GM19351 (cell line): ENCODE data around the gene FCHSD2.

Experiments
- ATAC-seq: cut with Tn5 transposase; IDR thresholded peaks from one replicate; pipeline ENCODE4 v1.9.1; 2021; ENCODE audit warnings: mild to moderate bottlenecking, moderate library complexity; ENCODE audit not compliant: unreplicated experiment

FCHSD2 gene

GRCh38 chr11:73142128-73142377, at the start of gene FCHSD2:
Gene FCHSD2, minus strand, starts transcription at chr11:73142318. Its CDS starts 441 bp downstream, at chr11:73141877.
- no peak for ATAC-seq

GRCh38 chr11:73191151-73191550, 49.0 kb upstream of the FCHSD2 start:
- no peak for ATAC-seq

- ATAC-seq, result no peak
Observed at GRCh38 chr11:73190557-73190885, 48.4 kb upstream of the FCHSD2 start.

GRCh38 chr11:73189723-73190556, 47.8 kb upstream of the FCHSD2 start:
- ATAC-seq, result no peak

DNA sequence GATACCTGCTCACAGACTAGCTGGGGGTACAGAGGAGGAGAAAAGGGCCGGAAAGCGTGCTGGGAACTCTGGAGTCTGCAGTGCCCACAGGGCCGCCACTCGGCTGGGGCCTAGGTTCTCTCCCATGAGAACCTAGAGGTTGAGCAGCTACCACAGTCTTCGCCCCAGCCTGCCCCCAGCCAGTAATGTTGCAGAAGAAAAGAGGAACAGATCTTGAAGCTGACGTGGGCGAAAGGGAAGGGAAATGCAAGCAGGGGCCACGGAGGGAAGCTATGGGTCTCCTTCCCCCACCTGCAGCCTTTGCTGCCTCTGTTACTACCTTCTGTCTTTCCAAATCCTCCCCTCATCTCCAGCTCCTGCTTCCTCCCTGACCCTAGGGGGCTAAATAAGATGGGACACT, 47.2 kb upstream of the FCHSD2 start:
- ATAC-seq, result no peak

DNA sequence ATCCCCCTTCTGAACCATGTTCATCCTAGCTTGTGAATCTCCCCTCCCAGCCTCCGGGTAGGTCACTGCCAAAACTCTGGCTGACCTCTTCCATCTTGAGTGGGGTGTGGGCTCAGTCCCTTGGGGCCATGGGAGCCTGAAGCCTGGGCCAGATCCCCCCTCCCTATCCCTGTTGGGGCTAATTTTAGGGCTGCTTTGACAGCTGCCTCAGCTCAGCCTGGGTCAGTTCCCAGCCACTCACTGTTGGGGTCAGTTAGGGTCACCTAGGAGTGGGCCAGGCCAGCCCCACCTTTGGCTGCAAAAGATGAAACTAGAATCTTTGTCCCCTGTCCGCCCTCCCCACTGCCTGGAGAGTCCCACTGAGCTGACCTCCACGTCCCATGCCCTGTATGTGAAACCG, 46.2 kb upstream of the FCHSD2 start:
- ATAC-seq, result no peak

DNA sequence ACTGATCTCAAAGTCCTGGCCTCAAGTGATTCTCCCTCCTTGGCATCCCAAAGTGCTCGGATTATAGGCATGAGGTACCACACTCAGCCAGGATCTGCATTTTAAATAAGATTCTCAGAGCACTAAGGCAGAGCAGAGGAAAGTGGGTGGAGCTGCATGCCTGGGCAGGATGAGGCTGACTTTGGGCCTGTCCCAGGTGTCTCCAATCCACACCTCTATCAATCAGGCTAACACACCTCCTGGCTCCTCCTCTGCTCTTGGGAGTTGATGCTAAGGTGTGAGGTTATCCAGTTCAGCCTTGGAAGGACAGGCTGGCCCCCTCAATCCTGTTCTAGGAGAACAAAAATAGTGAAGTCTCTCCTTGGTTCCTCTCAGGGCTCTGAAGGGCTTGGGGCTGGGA, 45.7 kb upstream of the FCHSD2 start:
- no peak for ATAC-seq

DNA sequence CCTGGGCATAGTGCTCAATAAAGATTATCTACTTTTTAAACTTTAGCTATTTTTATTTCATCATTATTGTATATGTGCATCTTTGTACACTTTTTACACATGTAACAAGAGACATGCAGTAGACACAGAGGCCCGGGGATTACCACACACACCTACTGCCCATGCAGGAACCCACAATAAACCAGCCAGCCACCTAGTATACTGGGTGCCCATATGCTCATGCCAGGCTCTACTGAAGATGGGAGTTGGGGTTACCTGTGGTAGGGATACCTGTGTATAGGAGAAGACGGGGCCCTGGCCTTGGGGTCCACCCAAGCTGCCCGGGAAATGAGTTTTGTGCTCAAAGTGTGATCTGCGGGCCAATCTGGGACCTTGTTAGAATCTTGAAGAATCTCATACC, 44.8 kb upstream of the FCHSD2 start:
- ATAC-seq, result no peak

DNA sequence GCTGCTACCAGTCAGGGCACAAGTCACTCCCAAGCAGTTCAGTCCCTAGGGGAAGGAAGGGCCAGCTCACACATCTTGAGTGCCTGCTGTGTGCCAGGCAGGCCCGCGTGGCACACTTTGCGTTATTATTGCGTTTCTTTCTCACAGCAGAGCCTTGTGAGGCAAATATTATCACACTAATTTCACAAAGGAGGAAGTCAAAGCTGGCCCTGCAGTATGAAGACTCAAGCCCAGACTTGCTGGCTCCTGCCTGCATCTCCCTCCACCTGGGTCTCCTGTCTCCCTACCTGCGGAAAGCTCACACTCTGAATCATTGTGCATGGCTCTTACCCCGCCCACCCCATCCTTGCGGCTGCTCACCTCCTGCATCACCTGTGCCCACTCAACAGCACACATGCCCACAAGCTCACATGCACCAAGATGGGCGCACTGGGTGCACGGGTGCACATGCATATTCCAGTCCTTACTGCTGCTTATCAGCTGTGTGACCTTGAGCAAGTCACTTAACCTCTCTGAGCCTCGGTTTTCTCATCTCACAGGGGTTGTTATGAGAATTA, 44.3 kb upstream of the FCHSD2 start:
- no peak for ATAC-seq

- no peak for ATAC-seq
Observed at GRCh38 chr11:73185680-73186293, 43.7 kb upstream of the FCHSD2 start.

DNA sequence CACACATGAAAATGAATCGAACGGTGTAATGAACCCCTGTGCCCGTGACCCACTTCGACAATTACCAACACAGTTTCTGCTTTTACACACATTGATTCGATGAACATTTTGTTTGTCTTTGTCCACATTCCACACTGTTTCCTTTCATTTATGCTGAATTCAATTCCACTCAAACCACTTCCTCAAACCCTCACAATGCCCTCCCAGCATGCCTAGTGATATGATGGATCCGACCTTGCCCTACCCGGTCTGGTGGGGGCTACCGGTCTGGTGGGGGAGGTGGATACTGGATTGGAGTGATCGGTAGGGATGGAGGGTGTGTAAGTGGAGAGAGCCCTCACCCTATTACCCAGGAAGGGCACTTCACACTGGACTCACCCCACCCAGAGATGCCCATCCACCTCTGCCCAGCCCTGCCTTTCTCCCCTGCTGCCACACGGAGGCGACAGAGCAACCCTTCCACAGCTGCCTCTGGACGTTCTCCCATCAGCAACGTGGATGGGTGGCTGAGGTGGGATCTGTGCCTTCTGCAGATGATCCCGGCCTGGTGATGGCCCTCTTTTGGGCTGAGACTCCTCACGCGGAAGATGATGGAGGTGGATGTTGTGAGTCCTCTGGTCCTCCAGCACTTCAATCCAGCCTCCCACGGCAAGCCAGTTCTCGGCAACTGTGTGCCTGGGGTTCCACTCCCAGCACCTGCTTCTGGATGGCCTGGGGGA, 43.0 kb upstream of the FCHSD2 start:
- ATAC-seq, result no peak

- no peak for ATAC-seq
Observed at GRCh38 chr11:73182824-73183321, 40.8 kb upstream of the FCHSD2 start.

GRCh38 chr11:73178681-73179080, 36.6 kb upstream of the FCHSD2 start:
- no peak for ATAC-seq

DNA sequence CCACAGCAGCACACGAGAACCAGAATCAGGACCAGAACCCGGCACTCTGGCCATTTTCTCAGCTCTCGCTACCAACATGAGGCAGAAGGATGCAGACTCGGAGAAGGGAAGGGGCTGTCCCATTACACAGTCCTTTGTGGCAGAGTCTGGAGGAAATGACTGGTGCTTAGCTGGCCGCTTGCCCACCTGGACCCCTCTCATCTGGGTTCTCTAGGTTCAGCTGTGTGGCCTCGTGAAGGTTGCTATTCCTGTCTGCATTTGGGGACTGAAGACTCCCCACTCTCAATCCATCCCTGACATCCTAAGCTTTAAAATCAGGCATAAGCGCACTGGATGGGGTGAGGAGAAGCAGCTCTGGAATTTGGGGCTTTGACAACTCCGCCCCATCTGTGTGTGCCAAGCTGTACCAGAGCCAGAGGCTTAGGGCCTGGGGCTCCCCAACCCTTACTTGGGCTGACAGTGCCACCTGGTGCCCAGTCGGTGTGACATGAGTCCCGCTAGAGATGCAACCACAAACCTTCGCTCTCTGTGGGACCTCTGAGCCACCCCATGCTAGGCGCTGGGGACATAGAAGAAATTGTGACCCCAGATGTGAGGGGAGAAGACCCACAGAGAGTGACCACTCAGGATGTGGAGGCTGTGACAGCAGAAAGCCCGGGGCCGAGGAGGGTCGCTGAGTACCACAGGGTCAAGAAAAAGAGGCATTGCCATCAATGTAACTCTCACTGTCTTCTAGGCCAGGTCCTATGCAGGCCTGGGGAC, 35.8 kb upstream of the FCHSD2 start:
- ATAC-seq, result peak; percentile 78

DNA sequence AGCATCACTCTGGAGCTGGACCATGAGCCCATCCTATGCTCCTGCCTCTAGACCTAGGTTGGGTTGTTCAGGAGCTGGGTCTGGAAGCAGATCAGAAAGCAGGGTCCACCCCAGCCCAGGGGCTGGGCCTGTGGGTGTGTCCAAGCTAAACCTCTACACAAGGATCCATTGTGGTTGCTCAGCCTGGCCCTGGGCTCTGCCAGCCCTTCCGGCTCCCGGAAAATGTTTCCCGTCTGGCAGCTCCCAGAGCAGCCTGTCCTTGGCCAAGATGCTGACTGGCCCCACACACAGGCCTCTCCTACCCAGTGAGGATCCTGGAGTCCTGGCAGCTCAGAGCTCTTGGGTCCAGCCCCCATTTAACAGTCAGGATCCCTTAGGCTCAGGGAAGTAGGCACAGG, 35.3 kb upstream of the FCHSD2 start:
- no peak for ATAC-seq

GRCh38 chr11:73176874-73177155, 34.7 kb upstream of the FCHSD2 start:
- no peak for ATAC-seq

DNA sequence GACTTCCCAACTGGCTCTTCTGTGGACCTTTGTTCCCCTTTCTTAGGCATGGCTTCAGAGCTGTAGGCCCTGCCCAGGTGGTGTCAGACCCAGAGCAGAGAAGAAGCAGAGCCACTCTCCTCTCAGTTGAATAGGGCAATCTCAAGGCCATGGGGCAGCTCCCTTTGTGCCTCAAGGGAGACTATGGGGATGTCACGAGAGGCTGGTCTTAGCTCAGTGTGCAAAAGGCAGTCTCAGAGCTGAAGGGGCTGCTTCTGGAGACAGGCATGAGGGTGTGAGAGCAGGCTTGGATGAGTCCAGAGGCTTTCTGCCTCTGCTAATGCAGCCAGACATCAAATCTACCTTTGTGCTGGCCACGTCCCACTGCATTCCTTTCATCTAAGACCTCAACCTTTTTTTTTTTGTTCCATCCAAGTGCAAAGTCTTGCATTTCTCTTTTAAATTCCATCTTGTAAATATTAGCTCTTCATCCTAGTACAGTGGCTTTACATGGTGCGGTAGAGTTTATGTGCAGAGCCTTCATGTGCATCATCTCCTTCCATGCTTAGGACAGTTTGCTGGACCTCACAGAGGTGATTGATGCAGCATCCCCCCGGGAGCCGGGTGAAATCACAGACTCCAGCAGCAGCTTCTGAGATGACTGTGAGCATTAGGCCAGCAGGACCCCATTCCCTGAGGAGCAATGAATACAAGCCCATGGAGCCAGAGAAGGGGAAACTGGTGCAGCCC, 34.2 kb upstream of the FCHSD2 start:
- ATAC-seq, result no peak

DNA sequence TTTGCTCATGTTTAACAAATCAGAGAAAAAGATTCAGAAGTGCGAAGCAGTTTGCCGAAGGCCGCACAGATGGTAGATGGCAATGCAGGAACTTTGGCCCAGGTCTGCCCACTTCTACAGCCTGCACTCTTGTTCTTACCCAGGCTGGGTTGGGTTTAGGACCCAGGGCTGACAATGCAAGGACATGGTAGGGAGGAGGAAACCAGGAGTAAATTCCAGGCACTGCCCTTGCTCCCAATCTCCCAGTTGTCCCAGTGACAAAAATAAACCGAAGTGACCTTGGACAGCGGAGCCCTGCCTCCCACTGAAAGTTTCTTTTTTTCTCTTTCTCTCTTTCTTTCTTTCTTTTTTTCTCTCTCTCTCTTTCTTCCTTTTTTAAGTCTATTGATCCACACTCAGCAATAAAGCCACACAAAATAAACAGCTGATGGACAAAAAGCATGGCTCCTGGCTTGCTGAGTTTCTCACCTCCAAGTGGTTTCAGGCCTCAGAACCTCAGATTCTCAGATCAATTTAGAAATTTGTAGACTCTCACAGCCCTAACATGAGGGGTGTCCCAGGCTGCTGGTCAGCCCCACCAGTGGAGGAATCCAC, 33.5 kb upstream of the FCHSD2 start:
- ATAC-seq, result no peak

GRCh38 chr11:73174495-73174791, 32.3 kb upstream of the FCHSD2 start:
- ATAC-seq, result no peak

DNA sequence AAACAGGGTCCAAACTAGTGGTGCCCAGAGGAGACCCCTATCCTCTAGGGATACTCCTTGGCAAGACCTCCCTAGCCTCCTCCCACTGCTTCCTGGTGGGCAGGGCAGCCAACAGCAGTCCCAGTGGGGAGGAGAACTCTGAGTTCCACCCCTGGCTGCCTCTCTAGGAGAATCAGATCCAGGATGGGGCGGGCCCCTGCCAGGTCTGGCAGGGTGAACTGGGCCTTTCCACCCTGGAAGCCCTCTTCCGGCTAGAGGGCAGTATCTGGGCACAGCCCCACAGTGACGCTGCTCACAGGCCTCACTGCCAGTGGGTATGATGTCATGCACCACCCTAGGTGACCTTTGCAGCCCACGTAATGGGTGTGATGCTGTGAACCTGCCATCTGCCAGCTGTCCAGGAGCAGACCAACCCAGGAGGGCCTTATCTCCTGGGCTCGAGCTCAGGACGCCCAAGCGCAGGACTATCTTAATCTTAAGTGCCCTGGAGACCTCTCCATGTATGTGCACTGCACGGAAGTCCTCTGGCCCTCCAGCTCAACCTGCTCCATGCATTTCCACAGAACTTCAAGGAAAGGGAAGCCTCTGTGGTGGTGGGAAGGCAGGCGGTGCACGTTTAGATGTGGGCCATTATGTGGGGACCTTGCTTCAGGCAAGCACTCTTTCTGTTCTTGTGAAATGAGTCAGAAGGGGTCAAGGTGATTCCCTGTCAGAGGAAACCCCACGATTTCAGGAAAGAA, 31.8 kb upstream of the FCHSD2 start:
- ATAC-seq, result no peak
